B cell (primary cell): Measurements from ENCODE around the gene STYX. TPM values are rescaled to one million over a fixed set of nuclear protein-coding genes. Genes with fewer than 3 reads are reported as not detected.

Experiments used
- ATAC-seq: fragments of 200-7000 bp; cut with Tn5 transposase; one replicate; pipeline ENCODE4 v1.10.0; 2021; ENCODE audit warnings: low read depth, mild to moderate bottlenecking, moderate number of reproducible peaks, moderate library complexity
- CTCF ChIA-PET: fragments of 350-600 bp; sonication (Branson Sonifier 250); formaldehyde crosslinking; loops from one replicate; lab custom pipeline; 2021; ENCODE audit warnings: antibody characterized with exemption, inconsistent platforms; lab: Charles Lee
- POLR2A ChIA-PET: fragments of 350-600 bp; sonication (Branson Sonifier 250); formaldehyde crosslinking; loops from one replicate; lab custom pipeline; 2021; ENCODE audit warnings: antibody characterized with exemption; lab: Charles Lee
- DNase-seq: peaks from one replicate; pipeline ENCODE4 v3.0.0; 2013
- H2AFZ ChIP-seq: 2 replicates; pipeline ENCODE4 v1.6.1; 2012; ENCODE audit warnings: mild to moderate bottlenecking, low read depth, low read length; ENCODE audit not compliant: insufficient read depth, poor library complexity, severe bottlenecking
- H3K27ac ChIP-seq, 2 donors: 1 replicate in 1 of 2; 2 replicates in 1 of 2; pipeline ENCODE4 v1.5.1; 2012 to 2013; ENCODE audit warnings: low read length in 2 of 2, mild to moderate bottlenecking in 2 of 2, moderate library complexity in 1 of 2
- H3K27me3 ChIP-seq, 4 experiments: fragments of 200-600 bp in 1 of 4; sonication (generic) in 1 of 4; replicated peaks in 1 of 4; 1 replicate in 2 of 4; 2 replicates in 2 of 4; pipeline versions ENCODE4 v1.6.1 to v1.7.0; 2013 to 2016; ENCODE audit warnings: low read length in 3 of 4, mild to moderate bottlenecking in 2 of 4, mixed read lengths in 1 of 4, moderate library complexity in 1 of 4; ENCODE audit not compliant: insufficient read depth in 4 of 4, control insufficient read depth in 3 of 4; ENCODE audit errors: control extremely low read depth in 1 of 4
- H3K36me3 ChIP-seq, 2 experiments: replicated peaks in 1 of 2; 1 replicate in 1 of 2; 2 replicates in 1 of 2; pipeline versions ENCODE4 v1.6.1 to v1.7.1; 2013; ENCODE audit warnings: low read length in 1 of 2; ENCODE audit not compliant: insufficient read depth in 2 of 2, control insufficient read depth in 1 of 2; ENCODE audit errors: control extremely low read depth in 1 of 2, extremely low read depth in 1 of 2
- H3K4me1 ChIP-seq, 2 donors: fragments of 200-600 bp in 1 of 2; sonication (generic) in 1 of 2; 1 replicate in 1 of 2; 2 replicates in 1 of 2; pipeline versions ENCODE4 v1.5.1 to v1.6.1; 2013 to 2017; ENCODE audit warnings: low read length in 2 of 2; ENCODE audit not compliant: control insufficient read depth in 2 of 2, insufficient read depth in 2 of 2
- H3K4me2 ChIP-seq: replicated peaks from 2 replicates; pipeline ENCODE3; 2012; ENCODE audit warnings: mild to moderate bottlenecking, low read depth, low read length; ENCODE audit not compliant: poor library complexity, severe bottlenecking
- H3K4me3 ChIP-seq, 5 experiments: fragments of 200-600 bp in 1 of 5; sonication (generic) in 1 of 5; 1 replicate in 3 of 5; 2 replicates in 2 of 5; pipeline versions ENCODE4 v1.5.1 to v1.7.0; 2011 to 2016; ENCODE audit warnings: low read length in 4 of 5, mild to moderate bottlenecking in 4 of 5, low read depth in 2 of 5, control low read depth in 1 of 5, moderate library complexity in 1 of 5; ENCODE audit not compliant: insufficient read depth in 1 of 5; ENCODE audit errors: control extremely low read depth in 1 of 5, extremely low read depth in 1 of 5
- H3K79me2 ChIP-seq: fragments of 200-600 bp; sonication (generic); one replicate; pipeline ENCODE4 v1.6.0; 2016; ENCODE audit warnings: low read length; ENCODE audit not compliant: control insufficient read depth, insufficient read depth
- H3K9ac ChIP-seq: fragments of 200-600 bp; sonication (generic); 2 replicates; pipeline ENCODE4 v1.6.1; 2017; ENCODE audit warnings: mild to moderate bottlenecking, low read length, moderate library complexity
- H3K9me3 ChIP-seq, 3 donors: one replicate each; pipeline versions ENCODE4 v1.6.1 to v1.7.1; 2013; ENCODE audit warnings: low read length in 2 of 3; ENCODE audit not compliant: control insufficient read depth in 2 of 3, insufficient read depth in 1 of 3; ENCODE audit errors: control extremely low read depth in 1 of 3
- H4K20me1 ChIP-seq: 2 replicates; pipeline ENCODE4 v1.6.0; 2012; ENCODE audit warnings: mild to moderate bottlenecking, low read length; ENCODE audit not compliant: insufficient read depth, control insufficient read depth, poor library complexity, severe bottlenecking
- H3K27ac Mint-ChIP-seq: one replicate; pipeline ENCODE4 v1.8.0; 2021; ENCODE audit warnings: mixed read lengths
- H3K27me3 Mint-ChIP-seq: one replicate; pipeline ENCODE4 v1.8.0; 2021; ENCODE audit warnings: mixed read lengths
- H3K4me1 Mint-ChIP-seq: one replicate; pipeline ENCODE4 v1.8.0; 2021; ENCODE audit warnings: mixed read lengths
- H3K4me3 Mint-ChIP-seq: one replicate; pipeline ENCODE4 v1.8.0; 2021; ENCODE audit warnings: mixed read lengths
- H3K9me3 Mint-ChIP-seq: one replicate; pipeline ENCODE4 v1.8.0; 2022; ENCODE audit warnings: mixed read lengths; ENCODE audit not compliant: insufficient read depth
- CTCF ChIP-seq: fragments of 200-600 bp; IDR thresholded peaks from one replicate; pipeline ENCODE4 v1.8.0; 2022; ENCODE audit warnings: antibody characterized with exemption, mild to moderate bottlenecking
- EZH2 ChIP-seq: IDR thresholded peaks from 2 replicates; pipeline ENCODE4 v1.6.1; 2012; ENCODE audit warnings: borderline replicate concordance, low read depth, mild to moderate bottlenecking, moderate library complexity, low read length; ENCODE audit not compliant: insufficient read depth, poor library complexity, severe bottlenecking
- WGBS: methylation state at CpG from one replicate; pipeline ENCODE4 v1.1.5; 2013; ENCODE audit warnings: missing lambda C conversion rate; ENCODE audit not compliant: insufficient coverage; 5-methylcytosine and 5-hydroxymethylcytosine counted together
- intact Hi-C: fragments of 100-400 bp; cut with micrococcal nuclease; formaldehyde crosslinking; loops from one replicate; pipeline ENCODE4 v1.10.0; 2022
- polyA plus RNA-seq: library from polyadenylated mRNA; depleted of rRNA; stranded (reverse); fragments of >200 nt; gene quantifications from 2 replicates; pipeline ENCODE4 v1.2.3, GENCODE V29; 2012
- total RNA-seq, 2 donors: library from RNA; stranded (reverse); fragments of 120-200 nt in 1 of 2; gene quantifications; 1 replicate in 1 of 2; 2 replicates in 1 of 2; pipeline versions ENCODE4 v1.2.3 to v1.2.4, GENCODE V29; 2013 to 2022

The STYX gene
- total and polyA plus RNA-seq, 2 donors (not counting 1 experiment from before 2014, with no cell fraction given) = 5.0 to 15.7 TPM

GRCh38 chr14:52706724-52707706 lies 23.0 kb upstream of the STYX start, which contains the start of gene PSMC6:
TSS of gene PSMC6 (plus strand) at chr14:52707200. CDS start at chr14:52707220, 20 bp downstream.
- ChIA-PET CTCF (no interaction called here), POLR2A (interaction anchor here (0.7 to 1.2 kb wide), 3 partner anchors 23 to 83 kb away, joined by 3 to 7 read pairs (median 3); partner anchors contain the start of gene STYX)
- peak; percentile 99 for ATAC-seq
- Histone ChIP-seq H3K9ac (peak within 1 kb of the TSS; percentile 95), H3K4me3 (peak within 1 kb of the TSS; percentile 83 to 94 (median 88)), H3K9me3 (peaks cover 0 to 3% (median 0%) of the 10 kb centered on the region in 3 donors), H3K4me2 (peak within 1 kb of the TSS; percentile 87), H3K27ac (peak within 1 kb of the TSS; percentile 67 to 90), H2AFZ (peak within 1 kb of the TSS; percentile 93), H4K20me1 (peaks cover 12% of the 10 kb centered on the region), H3K79me2 (peaks cover 56% of the 10 kb centered on the region), H3K4me1 (peaks cover 16% of the 10 kb centered on the region in 2 donors), H3K36me3 (peaks cover 0 to 24% of the 10 kb centered on the region in 2 experiments), H3K27me3 (no peaks in the 10 kb centered on the region)
- intact Hi-C loops = loop anchor here (1.0 to 10.0 kb wide), 8 partner anchors 13 to 1688 kb away; partner anchors contain the start of genes CDKN3, DDHD1, GNPNAT1 and GPR137C
- peak; percentile 94 for DNase-seq
- TF ChIP-seq CTCF (no peak), EZH2 (no peak)
- WGBS = under 1% methylated on average over 39 of the region's 43 CpGs
- H3K4me1 Mint-ChIP-seq = peaks cover 24% of the 10 kb centered on the region
- no peaks in the 10 kb centered on the region for H3K27me3 Mint-ChIP-seq
- H3K9me3 Mint-ChIP-seq = no peaks in the 10 kb centered on the region
- peak within 1 kb of the TSS; percentile 98 for H3K27ac Mint-ChIP-seq
- peak within 1 kb of the TSS; percentile 98 for H3K4me3 Mint-ChIP-seq
